Measurements from ENCODE around the gene ARL14EPL.

GRCh38 chr5:116097301-116097700 is 65.0 kb downstream of the ARL14EPL start:
- no peak for TF ChIP-seq CTCF (IDR thresholded peaks at IDR 0.05)
- TF ChIP-seq EP300 (IDR thresholded peaks at IDR 0.05), result no peak

All from sigmoid colon (tissue), 4 donors.